Sigmoid colon (tissue), 4 donors: Measurements from ENCODE around the gene RIOK2.

Experiments
- CTCF ChIP-seq, 4 experiments: fragments of 450-650 bp in 3 of 4; fragments of 200-600 bp in 1 of 4; IDR thresholded peaks; one replicate each; pipeline ENCODE4 v1.5.1; 2016 to 2019; ENCODE audit warnings: antibody characterized with exemption in 4 of 4, mild to moderate bottlenecking in 3 of 4, moderate library complexity in 2 of 4
- EP300 ChIP-seq, 4 donors: sonication (generic); formaldehyde crosslinking; IDR thresholded peaks; one replicate each; pipeline ENCODE4 v1.6.1; 2017; ENCODE audit warnings: antibody characterized with exemption in 4 of 4
- POLR2A ChIP-seq, 2 donors: fragments of 450-650 bp; IDR thresholded peaks; one replicate each; pipeline ENCODE4 v1.6.1; 2016; ENCODE audit warnings: antibody characterized with exemption in 2 of 2, mild to moderate bottlenecking in 2 of 2, moderate library complexity in 2 of 2
- POLR2AphosphoS5 ChIP-seq, 4 donors: sonication (generic); formaldehyde crosslinking; IDR thresholded peaks; one replicate each; pipeline ENCODE4 v1.6.1; 2017; ENCODE audit warnings: antibody characterized with exemption in 4 of 4

DNA sequence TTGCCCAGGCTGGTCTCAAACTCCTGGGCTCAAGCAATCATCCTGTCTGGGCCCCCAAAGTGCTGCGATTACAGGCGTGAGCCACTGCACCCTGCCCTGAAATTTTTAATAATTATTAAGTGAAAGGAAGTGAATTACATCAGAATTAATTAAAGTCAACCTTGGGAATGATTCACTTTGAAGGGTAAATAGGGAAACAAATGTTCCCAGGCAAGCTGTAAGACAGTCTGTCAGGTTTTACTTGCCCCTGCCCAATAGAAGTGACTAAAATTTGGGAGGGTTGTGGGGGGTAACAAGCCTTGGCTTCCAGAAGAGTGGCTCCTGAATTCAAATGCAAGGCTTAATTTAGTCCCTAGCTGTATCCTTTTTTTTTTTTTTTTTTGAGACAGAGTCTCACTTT, 39.3 kb downstream of the RIOK2 start:
- TF ChIP-seq CTCF (IDR thresholded peaks at IDR 0.05) (no peak), POLR2A (IDR thresholded peaks at IDR 0.05) (no peak), EP300 (IDR thresholded peaks at IDR 0.05) (no peak), POLR2AphosphoS5 (IDR thresholded peaks at IDR 0.05) (no peak)
